ENCODE data around the gene VRTN. TPM values are rescaled to one million over a fixed set of nuclear protein-coding genes. Genes with fewer than 3 reads are reported as not detected.
"Not testable (repeated sequence)": the region's sequence is repeated elsewhere in the genome, so short reads cannot be mapped to it uniquely, and the experiment has no call there.

Gene VRTN
- polyA plus RNA-seq, 3 donors from 2014 or later, result not detected

- Mint-ChIP-seq H3K9me3 (no peaks in the 10 kb centered on the region), H3K27ac (no peak overlapping the region), H3K4me1 (no peaks in the 10 kb centered on the region), H3K36me3 (no peaks in the 10 kb centered on the region), H3K4me3 (no peak overlapping the region), H3K27me3 (ENCODE audit: low read depth in 3 of 3) (peaks cover 5 to 11% (median 7%) of the 10 kb centered on the region in 3 donors)
- no peak for DNase-seq
Measured at GRCh38 chr14:74326369-74327152, 21.7 kb upstream of the VRTN start.

DNA sequence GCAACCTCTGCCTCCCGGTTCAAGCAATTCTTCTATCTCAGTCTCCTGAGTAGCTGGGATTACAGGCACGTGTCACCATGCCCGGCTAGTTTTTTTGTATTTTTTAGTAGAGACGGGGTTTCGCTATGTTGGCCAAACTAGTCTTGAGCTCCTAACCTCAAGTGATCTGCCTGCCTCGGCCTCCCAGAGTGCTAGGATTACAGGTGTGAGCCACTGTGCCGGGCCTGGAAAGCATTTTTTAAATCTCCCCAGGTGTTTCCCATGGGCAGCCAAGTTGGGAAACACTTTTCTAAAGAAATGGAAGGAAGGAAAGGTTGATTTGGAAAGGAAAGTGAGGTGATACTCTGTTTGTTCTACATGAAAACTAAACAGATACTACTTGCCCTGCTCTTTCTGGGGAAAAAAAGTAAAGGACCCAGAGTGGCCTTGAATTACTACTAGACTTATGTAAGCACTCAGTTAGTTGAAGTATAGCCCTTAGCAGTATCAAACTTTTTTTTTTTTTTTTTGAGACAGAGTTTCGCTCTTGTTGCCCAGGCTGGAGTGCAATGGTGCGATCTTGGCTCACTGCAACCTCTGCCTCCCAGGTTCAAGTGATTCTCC lies 18.2 kb upstream of the VRTN start:
- H3K4me3 Mint-ChIP-seq; DNase-seq; H3K27me3 Mint-ChIP-seq (ENCODE audit: low read depth in 3 of 3); H3K27ac Mint-ChIP-seq; H3K9me3 Mint-ChIP-seq; H3K4me1 Mint-ChIP-seq; H3K36me3 Mint-ChIP-seq: not testable (repeated sequence)

DNA sequence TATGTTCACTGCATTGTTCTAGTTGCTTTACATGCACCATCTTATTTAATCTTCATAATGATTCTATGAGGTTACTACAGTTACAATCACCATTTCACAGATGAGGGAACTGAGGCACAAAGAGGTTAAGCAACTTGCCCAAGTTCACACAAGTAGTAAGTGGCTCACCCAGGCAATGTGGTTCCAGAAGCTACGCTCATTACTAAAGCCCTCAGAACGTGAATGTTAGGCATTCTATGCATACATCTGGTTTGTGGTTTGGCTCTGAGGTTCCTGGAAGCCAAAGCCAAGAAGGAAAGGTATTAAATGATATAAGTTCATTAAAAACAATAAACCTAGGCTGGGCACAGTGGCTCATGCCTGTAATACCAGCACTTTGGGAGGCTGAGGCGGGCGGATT lies 14.4 kb upstream of the VRTN start:
- H3K4me3 Mint-ChIP-seq, result no peak overlapping the region
- no peaks in the 10 kb centered on the region for H3K4me1 Mint-ChIP-seq
- H3K27me3 Mint-ChIP-seq (ENCODE audit: low read depth in 3 of 3), result peaks cover 1 to 8% (median 3%) of the 10 kb centered on the region in 3 donors
- H3K9me3 Mint-ChIP-seq, result no peaks in the 10 kb centered on the region
- DNase-seq, result no peak
- no peaks in the 10 kb centered on the region for H3K36me3 Mint-ChIP-seq
- no peak overlapping the region for H3K27ac Mint-ChIP-seq

- no peaks in the 10 kb centered on the region for H3K9me3 Mint-ChIP-seq
- no peaks in the 10 kb centered on the region for H3K4me1 Mint-ChIP-seq
- peaks cover 0 to 6% (median 0%) of the 10 kb centered on the region in 3 donors for H3K27me3 Mint-ChIP-seq (ENCODE audit: low read depth in 3 of 3)
- DNase-seq, result no peak
- H3K4me3 Mint-ChIP-seq, result no peak overlapping the region
- no peaks in the 10 kb centered on the region for H3K36me3 Mint-ChIP-seq
- no peak overlapping the region for H3K27ac Mint-ChIP-seq
Measured at GRCh38 chr14:74346341-74346740, 1.9 kb upstream of the VRTN start.

DNA sequence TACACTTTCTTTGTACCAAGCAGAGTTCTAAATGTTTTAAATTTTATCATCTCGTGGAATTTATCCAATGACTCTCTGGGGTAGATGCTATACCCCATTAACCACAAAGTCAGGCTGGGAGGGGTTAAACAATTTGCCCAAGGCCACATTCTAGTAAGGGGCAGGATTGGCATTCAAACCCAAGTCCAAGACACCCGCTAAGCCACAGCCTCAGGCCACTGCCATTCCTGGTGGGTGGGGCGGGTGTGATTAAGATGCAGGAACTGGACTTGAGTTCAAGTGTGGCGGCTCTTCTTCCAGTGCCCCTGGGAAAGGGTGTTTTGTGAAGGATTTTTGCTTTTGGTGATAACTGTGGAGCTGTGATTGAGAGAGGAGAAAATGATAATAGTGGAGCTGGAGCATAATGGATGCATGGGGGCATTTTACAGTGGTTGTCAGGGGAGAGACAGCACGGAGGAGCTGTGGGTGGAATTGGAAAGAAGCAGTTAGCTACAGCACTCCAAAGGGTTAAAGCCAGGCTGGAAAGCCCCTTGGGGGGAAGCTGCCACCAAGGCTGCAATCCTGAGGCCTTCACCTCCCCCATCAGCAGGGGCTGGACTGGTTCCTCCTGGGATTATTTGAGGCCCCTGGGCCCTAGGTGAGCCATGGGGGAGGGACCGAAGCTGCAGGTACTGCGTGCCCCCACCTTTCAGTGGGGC lies 1.0 kb upstream of the VRTN start:
- Mint-ChIP-seq H3K9me3 (no peaks in the 10 kb centered on the region), H3K4me3 (no peak overlapping the region), H3K27me3 (ENCODE audit: low read depth in 3 of 3) (peaks cover 0 to 6% (median 0%) of the 10 kb centered on the region in 3 donors), H3K27ac (peak overlapping the region in 1 of 6 donors; percentile 18), H3K4me1 (no peaks in the 10 kb centered on the region), H3K36me3 (no peaks in the 10 kb centered on the region)
- DNase-seq, result no peak

DNA sequence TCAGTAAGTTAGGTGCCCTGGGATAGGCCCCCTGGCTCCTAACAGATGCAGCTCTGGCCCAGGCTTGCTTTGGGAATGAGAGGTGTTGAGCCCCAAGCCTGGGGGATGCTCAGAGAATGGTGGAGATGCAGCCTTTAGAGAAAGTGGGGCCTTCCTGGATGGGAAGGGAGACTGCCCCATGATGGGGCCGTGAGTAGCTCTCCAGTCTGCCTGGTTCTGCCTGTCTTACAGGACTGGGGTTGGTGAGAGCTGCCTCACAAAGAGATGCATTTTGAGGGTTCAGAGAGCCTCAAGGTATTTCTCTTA lies 523 bp upstream of the VRTN start:
- Mint-ChIP-seq H3K36me3 (no peaks in the 10 kb centered on the region), H3K4me3 (no peak overlapping the region), H3K4me1 (no peaks in the 10 kb centered on the region), H3K9me3 (no peaks in the 10 kb centered on the region), H3K27me3 (ENCODE audit: low read depth in 3 of 3) (peaks cover 0 to 6% (median 0%) of the 10 kb centered on the region in 3 donors), H3K27ac (no peak overlapping the region)
- no peak for DNase-seq

- peaks cover 0 to 6% (median 0%) of the 10 kb centered on the region in 3 donors for H3K27me3 Mint-ChIP-seq (ENCODE audit: low read depth in 3 of 3)
- H3K36me3 Mint-ChIP-seq, result no peaks in the 10 kb centered on the region
- no peak overlapping the region for H3K27ac Mint-ChIP-seq
- no peak for DNase-seq
- H3K4me1 Mint-ChIP-seq, result no peaks in the 10 kb centered on the region
- no peaks in the 10 kb centered on the region for H3K9me3 Mint-ChIP-seq
- no peak overlapping the region for H3K4me3 Mint-ChIP-seq
Measured at GRCh38 chr14:74348735-74349463, 628 bp downstream of the VRTN start.

DNA sequence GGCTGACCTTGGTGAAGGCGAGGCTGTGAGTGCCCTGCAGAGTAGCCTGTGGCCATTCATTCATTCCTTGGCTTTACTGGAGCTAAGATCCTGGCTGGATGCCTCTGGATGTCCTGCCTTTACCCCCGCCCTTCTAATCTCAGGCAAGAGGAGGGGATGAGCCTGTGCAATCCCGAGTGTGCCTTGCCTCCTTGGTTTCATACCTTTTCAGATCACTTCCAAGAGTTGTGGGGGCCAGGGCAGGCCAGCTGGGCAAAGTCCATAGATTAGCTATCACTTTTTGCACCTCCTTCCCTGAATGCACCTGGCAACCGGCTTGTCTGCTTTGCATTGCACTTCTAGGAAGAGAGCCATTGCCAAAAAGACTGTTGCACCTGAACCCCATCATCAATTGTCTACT lies 1.5 kb downstream of the VRTN start:
- no peaks in the 10 kb centered on the region for H3K4me1 Mint-ChIP-seq
- peaks cover 0 to 5% (median 0%) of the 10 kb centered on the region in 3 donors for H3K27me3 Mint-ChIP-seq (ENCODE audit: low read depth in 3 of 3)
- no peaks in the 10 kb centered on the region for H3K36me3 Mint-ChIP-seq
- H3K4me3 Mint-ChIP-seq, result no peak overlapping the region
- H3K27ac Mint-ChIP-seq, result no peak overlapping the region
- DNase-seq, result no peak
- no peaks in the 10 kb centered on the region for H3K9me3 Mint-ChIP-seq

GRCh38 chr14:74350211-74350927 lies 2.1 kb downstream of the VRTN start:
- no peak for DNase-seq
- H3K9me3 Mint-ChIP-seq, result no peaks in the 10 kb centered on the region
- no peaks in the 10 kb centered on the region for H3K36me3 Mint-ChIP-seq
- peaks cover 0 to 7% (median 0%) of the 10 kb centered on the region in 3 donors for H3K27me3 Mint-ChIP-seq (ENCODE audit: low read depth in 3 of 3)
- H3K4me3 Mint-ChIP-seq, result no peak overlapping the region
- no peak overlapping the region for H3K27ac Mint-ChIP-seq
- no peaks in the 10 kb centered on the region for H3K4me1 Mint-ChIP-seq

- no peak overlapping the region for H3K4me3 Mint-ChIP-seq
- no peak for DNase-seq
- no peak overlapping the region for H3K27ac Mint-ChIP-seq
- peaks cover 0 to 7% (median 0%) of the 10 kb centered on the region in 3 donors for H3K27me3 Mint-ChIP-seq (ENCODE audit: low read depth in 3 of 3)
- H3K36me3 Mint-ChIP-seq, result no peaks in the 10 kb centered on the region
- no peaks in the 10 kb centered on the region for H3K4me1 Mint-ChIP-seq
- H3K9me3 Mint-ChIP-seq, result no peaks in the 10 kb centered on the region
Measured at GRCh38 chr14:74350928-74351323, 2.7 kb downstream of the VRTN start.

- no peak overlapping the region for H3K4me3 Mint-ChIP-seq
- H3K27me3 Mint-ChIP-seq (ENCODE audit: low read depth in 3 of 3), result peaks cover under 1 to 3% (median 1%) of the 10 kb centered on the region in 3 donors
- H3K27ac Mint-ChIP-seq, result no peak overlapping the region
- no peaks in the 10 kb centered on the region for H3K4me1 Mint-ChIP-seq
- no peak for DNase-seq
- H3K36me3 Mint-ChIP-seq, result no peaks in the 10 kb centered on the region
- H3K9me3 Mint-ChIP-seq, result no peaks in the 10 kb centered on the region
Measured at GRCh38 chr14:74356892-74357575, 8.8 kb downstream of the VRTN start.

GRCh38 chr14:74357585-74357984 lies 9.3 kb downstream of the VRTN start:
- Mint-ChIP-seq H3K9me3 (peaks cover 0 to 1% (median 0%) of the 10 kb centered on the region in 6 donors), H3K4me3 (no peak overlapping the region), H3K36me3 (no peaks in the 10 kb centered on the region), H3K4me1 (no peaks in the 10 kb centered on the region), H3K27ac (no peak overlapping the region), H3K27me3 (ENCODE audit: low read depth in 3 of 3) (peaks cover 1 to 4% (median 3%) of the 10 kb centered on the region in 3 donors)
- DNase-seq, result no peak
